HG02973 (cell line): ENCODE measurements around the gene PDAP1.
"Not testable (repeated sequence)": the region's sequence is repeated elsewhere in the genome, so short reads cannot be mapped to it uniquely, and the experiment has no call there.

Source experiments
- ATAC-seq: cut with Tn5 transposase; IDR thresholded peaks from one replicate; pipeline ENCODE4 v1.9.1; 2021; ENCODE audit warnings: moderate library complexity; ENCODE audit not compliant: unreplicated experiment

Gene PDAP1

DNA sequence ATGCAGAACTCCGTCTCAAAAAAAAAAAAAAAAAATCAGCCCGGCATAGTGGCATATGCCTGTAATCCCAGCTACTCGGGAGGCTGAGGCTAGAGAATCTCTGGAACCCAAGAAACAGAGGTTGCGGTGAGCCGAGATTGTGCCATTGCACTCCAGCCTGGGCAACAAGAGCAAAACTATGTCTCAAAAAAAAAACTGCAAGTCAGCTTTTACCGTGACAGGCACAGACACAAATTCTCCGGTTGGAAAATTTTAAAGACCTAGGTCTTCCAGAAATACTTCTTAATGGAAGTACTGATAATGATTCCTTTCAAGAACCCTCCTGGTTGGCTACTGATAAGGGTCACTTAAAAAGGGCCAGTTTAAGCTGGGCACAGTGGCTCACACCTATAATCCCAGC, 53.3 kb downstream of the PDAP1 start:
- ATAC-seq = no peak

- no peak for ATAC-seq
Observed at GRCh38 chr7:99352247-99352646, 56.1 kb downstream of the PDAP1 start.

DNA sequence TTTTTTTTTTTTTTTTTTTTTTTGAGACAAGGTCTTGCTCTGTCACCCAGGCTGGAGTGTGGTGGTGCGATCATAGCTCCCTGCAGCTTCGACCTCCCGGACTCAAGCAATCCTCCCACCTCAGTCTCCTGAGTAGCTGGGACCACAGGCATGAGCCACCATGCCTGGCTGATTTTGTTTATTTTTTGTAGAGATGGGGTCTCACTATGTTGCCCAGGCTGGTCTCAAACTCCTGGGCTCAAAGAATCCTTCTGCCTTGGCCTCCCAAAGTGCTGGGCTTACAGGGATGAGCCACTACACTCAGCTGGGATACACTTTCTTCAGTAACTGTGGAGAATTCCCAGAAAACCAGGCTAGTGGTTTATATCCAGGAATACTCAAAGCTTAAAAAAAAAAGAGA, 57.8 kb downstream of the PDAP1 start:
- ATAC-seq = not testable (repeated sequence)
